ENCODE results near the gene FAM186B. TPM values are rescaled to one million over a fixed set of nuclear protein-coding genes. Genes with fewer than 3 reads are reported as not detected.
A peak's percentile ranks its signal among the peaks of the same experiment; 100 is the strongest.

Gene FAM186B
- total RNA-seq, 1 experiment from 2014 or later: 0.39 TPM

DNA sequence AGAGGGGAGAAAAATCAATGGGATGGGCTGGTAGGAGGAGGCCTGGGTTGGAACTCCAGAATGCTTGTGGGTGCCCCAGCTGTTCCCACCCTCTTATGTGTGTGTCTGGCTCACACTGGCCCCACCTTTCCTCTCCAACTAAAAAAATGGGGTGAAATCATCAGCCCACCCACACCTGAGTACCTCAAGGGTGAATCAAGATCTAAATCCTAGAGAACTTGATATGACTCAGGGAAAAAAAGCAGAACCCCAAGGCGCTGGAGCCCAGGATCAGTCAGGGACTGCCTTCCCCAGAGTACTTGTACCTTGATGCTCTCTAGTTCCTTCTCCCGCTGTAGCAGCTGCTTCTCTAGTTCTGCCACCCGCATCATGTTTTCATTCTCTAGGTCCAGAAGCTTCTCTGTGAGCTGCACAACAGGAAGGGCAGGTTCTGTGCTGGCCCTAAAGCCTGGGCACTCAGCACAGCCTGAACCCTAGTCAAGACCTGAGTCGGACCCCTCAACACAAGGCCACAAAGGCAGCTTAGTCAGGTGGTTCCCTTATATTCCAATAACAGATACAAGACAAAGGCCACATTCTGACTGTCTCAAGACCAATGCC is 47.6 kb upstream of the FAM186B start (continued):
- TF ChIP-seq CREM (CRISPR knock-in tag; IDR thresholded peaks at IDR 0.05): no peak

GRCh38 chr12:49651855-49652254 is 46.4 kb upstream of the FAM186B start:
- ChIA-PET CTCF (interaction anchor here (0.6 to 1.8 kb wide), 7 partner anchors 15 to 194 kb away, joined by 3 to 5 read pairs (median 3); partner anchors contain the start of gene TMBIM6), POLR2A (no interaction called here)
- no peak for TF ChIP-seq E2F1 (CRISPR knock-in tag; IDR thresholded peaks at IDR 0.05)
- TF ChIP-seq GABPB1 (CRISPR knock-in tag; IDR thresholded peaks at IDR 0.05): no peak
- no peak for TF ChIP-seq PREB (CRISPR knock-in tag; IDR thresholded peaks at IDR 0.05; ENCODE audit: borderline replicate concordance)
- no peak for TF ChIP-seq AR (CRISPR knock-in tag; IDR thresholded peaks at IDR 0.05)
- no peak for TF ChIP-seq ZSCAN18 (CRISPR knock-in tag; IDR thresholded peaks at IDR 0.05)
- TF ChIP-seq, protein P1, sequence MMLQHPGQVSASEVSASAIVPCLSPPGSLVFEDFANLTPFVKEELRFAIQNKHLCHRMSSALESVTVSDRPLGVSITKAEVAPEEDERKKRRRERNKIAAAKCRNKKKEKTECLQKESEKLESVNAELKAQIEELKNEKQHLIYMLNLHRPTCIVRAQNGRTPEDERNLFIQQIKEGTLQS (CRISPR knock-in tag; conservative IDR thresholded peaks at IDR 0.05): no peak
- TF ChIP-seq, protein P2, sequence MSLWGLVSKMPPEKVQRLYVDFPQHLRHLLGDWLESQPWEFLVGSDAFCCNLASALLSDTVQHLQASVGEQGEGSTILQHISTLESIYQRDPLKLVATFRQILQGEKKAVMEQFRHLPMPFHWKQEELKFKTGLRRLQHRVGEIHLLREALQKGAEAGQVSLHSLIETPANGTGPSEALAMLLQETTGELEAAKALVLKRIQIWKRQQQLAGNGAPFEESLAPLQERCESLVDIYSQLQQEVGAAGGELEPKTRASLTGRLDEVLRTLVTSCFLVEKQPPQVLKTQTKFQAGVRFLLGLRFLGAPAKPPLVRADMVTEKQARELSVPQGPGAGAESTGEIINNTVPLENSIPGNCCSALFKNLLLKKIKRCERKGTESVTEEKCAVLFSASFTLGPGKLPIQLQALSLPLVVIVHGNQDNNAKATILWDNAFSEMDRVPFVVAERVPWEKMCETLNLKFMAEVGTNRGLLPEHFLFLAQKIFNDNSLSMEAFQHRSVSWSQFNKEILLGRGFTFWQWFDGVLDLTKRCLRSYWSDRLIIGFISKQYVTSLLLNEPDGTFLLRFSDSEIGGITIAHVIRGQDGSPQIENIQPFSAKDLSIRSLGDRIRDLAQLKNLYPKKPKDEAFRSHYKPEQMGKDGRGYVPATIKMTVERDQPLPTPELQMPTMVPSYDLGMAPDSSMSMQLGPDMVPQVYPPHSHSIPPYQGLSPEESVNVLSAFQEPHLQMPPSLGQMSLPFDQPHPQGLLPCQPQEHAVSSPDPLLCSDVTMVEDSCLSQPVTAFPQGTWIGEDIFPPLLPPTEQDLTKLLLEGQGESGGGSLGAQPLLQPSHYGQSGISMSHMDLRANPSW (CRISPR knock-in tag; conservative IDR thresholded peaks at IDR 0.05; ENCODE audit: low read depth): no peak
- TF ChIP-seq SMAD3 (CRISPR knock-in tag; IDR thresholded peaks at IDR 0.05; ENCODE audit: borderline replicate concordance): no peak
- no peak for TF ChIP-seq E2F5 (CRISPR knock-in tag; IDR thresholded peaks at IDR 0.05)
- TF ChIP-seq ZNF423 (CRISPR knock-in tag; IDR thresholded peaks at IDR 0.05): no peak
- no peak for TF ChIP-seq RELA (CRISPR knock-in tag; IDR thresholded peaks at IDR 0.05; ENCODE audit: borderline replicate concordance)
- no peak overlapping the region for H3K4me3 Mint-ChIP-seq
- H3K27ac Mint-ChIP-seq: no peak overlapping the region
- H3K9me3 Mint-ChIP-seq: no peaks in the 10 kb centered on the region
- H3K4me1 Mint-ChIP-seq: peaks cover 13% of the 10 kb centered on the region
- no peaks in the 10 kb centered on the region for H3K27me3 Mint-ChIP-seq (ENCODE audit: low read depth)
- no peak for DNase-seq (ENCODE audit: low spot score)
- peaks cover 51% of the 10 kb centered on the region for H3K36me3 Mint-ChIP-seq
- ATAC-seq: peak; percentile 64

Data from WTC11 (cell line).